HG03460 (cell line): Measurements from ENCODE around the gene KCNJ12.
"Not testable (repeated sequence)": the region's sequence is repeated elsewhere in the genome, so short reads cannot be mapped to it uniquely, and the experiment has no call there.

Experiments
- ATAC-seq: cut with Tn5 transposase; IDR thresholded peaks from one replicate; pipeline ENCODE4 v1.9.1; 2021; ENCODE audit not compliant: unreplicated experiment

KCNJ12 gene

GRCh38 chr17:21418446-21419298 lies 42.5 kb downstream of the KCNJ12 start:
- ATAC-seq: no peak

- no peak for ATAC-seq
Observed at GRCh38 chr17:21419299-21420239, 43.4 kb downstream of the KCNJ12 start.

- ATAC-seq: not testable (repeated sequence)
Observed at GRCh38 chr17:21420503-21421090, 44.4 kb downstream of the KCNJ12 start.

DNA sequence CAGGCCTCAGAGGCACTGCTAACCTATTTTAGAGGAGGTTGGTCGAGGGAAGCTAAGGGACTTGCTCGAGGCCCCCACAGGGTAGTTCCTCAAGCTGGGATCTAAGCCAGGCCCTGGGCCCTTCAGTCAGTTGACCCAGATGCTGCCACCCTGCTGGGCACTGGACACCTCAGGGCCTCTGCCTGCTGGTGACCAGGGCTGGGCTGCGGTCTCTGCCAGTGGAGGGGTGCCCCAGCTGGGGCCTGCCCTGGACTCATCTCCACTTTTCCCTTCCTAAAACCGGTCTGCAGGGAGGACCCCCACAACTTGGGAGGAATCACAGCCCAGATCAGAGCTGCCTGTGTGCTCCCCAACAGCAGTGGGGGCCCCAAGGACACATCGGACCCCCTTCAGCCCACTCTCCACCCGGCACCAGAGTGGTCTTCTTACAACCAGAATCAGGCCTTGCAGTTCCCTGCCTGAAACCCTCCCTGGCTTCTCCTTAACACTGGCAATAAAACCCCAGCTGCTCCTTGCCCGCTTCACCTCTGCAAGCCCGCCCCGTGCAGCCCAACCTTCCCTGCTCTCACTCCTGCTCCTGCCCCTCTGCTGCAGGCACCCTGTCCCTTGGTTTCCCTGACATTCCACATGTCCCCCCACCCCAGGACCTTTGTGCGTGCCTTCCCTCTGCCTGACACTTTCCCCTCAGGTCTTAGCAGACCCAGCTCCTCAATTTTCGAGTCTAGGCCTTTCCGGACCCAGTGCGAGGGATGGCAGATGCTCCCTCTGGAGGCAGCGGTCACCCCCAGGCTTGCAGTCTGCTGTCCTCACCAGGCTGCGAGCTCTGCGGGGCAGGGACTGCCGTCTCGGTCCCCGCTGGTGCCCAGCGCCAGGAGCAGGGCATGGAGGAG lies 45.5 kb downstream of the KCNJ12 start:
- ATAC-seq: not testable (repeated sequence)

DNA sequence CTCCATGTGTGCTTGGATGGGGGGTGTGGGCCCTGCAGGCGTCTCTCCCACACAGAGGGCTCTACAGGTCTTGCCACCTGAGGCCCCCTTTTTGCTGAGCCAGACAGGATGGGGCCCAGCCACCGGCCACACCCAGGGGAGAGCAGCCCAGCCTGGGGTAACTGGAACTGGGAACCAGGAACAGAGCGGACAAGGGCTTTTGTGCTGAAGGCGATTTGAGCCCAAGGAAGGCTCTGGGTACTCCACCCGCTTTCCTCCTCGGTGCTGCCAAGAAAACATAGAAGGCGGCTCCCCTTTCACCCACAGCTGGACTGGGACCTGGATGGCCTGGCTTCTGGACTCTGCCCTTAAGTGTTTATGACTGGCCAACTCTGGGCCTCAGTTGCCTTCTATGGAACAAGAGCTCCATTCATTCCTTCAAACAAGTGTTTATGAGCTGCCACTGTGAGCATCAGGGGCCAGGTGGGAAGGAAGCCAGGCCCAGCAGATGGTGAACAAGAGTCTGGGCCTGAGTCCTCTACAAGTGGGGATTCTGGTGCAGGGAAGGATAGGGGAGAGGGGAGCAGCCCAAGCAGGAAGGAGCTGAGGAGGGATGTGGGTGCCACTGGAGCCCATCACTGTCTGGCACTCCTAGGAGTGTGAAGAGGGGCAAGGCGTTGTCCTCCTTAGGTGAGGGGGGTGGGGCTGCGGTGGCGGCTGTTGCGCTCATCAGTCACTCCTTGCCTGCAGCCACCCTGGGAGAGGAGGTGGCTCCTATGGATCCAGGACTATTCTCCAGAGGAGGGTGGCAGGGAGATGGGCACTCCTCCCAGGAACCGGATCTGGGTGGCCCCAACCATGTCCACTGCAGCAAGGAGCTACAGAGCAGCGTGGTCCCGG lies 46.4 kb downstream of the KCNJ12 start:
- ATAC-seq: not testable (repeated sequence)

DNA sequence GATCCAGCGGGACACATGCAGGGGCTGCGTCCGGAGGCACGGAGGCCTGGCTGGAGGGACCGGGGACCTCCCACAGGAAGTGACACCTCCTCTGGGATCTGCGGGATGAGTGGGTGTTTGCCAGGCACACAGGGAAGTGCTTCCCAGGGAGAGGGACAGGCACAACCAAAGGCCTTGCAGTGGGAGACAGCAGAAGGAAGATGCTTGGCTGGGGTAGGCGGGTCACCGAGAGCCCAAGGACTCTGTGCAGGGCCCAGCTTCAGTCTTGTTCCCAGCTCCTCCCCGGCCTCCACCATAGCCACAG lies 47.0 kb downstream of the KCNJ12 start:
- ATAC-seq: not testable (repeated sequence)

DNA sequence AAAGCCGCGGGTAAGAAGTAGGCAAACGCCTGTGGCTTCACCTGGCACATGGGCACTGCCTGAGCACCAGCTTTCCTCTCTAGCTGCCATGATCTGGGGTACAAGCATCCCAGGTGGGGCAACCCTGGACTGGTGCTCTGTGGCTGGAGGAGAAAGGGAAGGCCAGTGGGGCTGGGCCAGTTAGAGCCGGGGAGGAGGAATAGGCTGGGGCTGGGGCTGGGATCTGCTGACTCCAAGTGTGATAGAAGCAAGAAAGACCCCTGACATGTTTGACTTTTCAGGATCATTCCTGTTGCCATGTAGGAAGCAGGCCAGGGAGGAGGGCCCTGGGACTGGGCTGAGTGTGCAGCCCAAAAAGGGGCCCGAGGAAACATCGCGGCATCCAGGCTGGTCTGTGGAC lies 48.5 kb downstream of the KCNJ12 start:
- ATAC-seq: not testable (repeated sequence)

DNA sequence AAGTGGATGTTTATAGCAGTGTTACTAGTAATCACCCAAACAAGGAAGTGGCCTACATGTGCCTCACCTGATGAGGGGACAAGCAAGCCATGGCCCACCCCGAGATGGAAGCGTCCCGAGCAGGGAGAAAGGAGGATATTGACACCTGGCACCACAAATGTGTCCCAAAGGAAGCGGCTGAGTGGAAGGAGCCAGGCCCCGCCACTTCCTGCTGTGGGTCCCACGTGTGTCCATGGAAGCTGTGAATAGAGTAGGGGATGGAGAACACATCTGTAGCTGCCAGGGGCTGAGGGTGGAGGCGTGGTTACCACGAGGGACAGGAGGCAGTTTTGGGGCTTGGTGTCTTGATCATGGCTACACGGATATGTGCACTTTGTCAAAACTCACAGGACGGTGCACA lies 49.2 kb downstream of the KCNJ12 start:
- no peak for ATAC-seq

DNA sequence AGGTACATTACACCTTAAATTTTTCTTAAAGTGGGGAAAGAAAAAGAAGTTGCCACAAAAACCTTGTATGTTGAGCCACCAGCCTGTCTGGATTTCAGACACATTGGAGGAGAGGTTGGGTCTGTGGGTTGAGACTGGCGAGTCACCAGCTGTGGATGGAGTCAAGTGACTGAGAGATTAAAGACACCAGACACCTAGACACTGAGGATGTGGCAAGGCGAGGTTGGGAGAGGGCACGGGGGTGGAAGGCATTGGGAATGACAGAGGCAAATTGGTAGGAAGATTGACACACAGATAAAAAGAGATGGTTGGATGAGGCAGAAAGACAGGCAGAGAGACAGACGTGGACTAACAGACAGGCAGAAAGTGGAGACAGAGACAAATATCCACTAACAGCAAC lies 49.6 kb downstream of the KCNJ12 start:
- ATAC-seq: no peak

DNA sequence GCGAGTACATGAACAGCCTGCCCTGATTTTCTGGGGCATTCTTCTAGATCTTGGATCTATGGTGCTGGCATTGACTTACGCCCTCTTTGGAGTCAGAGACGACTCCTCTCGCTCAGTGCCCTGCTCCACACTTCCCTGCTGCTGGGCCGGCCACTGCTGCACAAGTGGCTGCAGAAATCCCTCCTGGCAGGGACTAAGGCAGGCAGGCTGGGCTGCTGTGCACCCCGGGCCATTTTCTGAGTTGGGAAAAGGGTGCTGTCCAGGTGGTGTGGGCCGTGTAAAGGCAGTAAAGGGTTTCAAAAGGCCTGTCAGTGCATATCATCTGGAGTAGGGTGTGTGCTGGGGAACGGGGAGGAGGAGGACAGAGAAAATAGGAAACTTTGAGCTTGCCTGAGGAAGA lies 50.1 kb downstream of the KCNJ12 start:
- ATAC-seq: not testable (repeated sequence)

DNA sequence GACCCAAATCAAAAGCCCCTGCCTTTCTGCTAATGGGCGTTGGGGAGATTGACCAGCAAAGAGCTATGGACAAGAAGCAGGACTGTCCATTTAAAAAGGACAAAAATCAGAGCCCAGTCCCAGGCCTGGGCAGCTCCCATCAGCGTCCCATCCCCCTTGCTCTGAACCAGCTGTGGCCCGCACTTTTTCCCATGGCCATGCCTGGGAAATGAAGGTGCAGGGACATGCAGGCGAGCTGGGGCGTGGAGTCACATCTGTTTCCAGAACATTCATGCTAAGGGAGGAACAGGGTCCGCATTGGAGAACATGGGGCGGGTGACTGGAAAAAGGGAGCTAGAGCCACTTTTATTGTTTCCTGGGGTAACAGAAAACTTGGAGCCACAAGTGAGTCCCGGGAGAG lies 50.7 kb downstream of the KCNJ12 start:
- not testable (repeated sequence) for ATAC-seq

DNA sequence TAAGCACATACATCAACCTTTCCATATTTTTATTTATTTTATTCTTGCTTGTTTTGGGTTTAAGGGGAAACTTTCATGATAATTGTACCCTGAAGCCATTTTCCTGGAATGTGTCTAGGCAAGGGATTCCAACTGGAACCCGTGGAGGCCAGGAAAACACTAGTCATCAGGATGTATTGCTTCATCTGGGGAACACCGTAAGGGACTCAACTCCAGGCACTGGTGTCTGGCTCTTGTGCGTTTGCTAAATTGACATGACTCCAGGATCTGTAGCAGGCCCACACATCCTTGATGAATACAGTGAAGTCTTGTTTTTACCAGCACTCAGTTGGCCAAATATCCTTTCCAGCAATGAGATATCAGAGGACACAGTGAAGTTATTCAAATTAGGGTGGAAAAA lies 51.6 kb downstream of the KCNJ12 start:
- ATAC-seq: not testable (repeated sequence)

GRCh38 chr17:21428752-21429424 lies 52.7 kb downstream of the KCNJ12 start:
- ATAC-seq: not testable (repeated sequence)

DNA sequence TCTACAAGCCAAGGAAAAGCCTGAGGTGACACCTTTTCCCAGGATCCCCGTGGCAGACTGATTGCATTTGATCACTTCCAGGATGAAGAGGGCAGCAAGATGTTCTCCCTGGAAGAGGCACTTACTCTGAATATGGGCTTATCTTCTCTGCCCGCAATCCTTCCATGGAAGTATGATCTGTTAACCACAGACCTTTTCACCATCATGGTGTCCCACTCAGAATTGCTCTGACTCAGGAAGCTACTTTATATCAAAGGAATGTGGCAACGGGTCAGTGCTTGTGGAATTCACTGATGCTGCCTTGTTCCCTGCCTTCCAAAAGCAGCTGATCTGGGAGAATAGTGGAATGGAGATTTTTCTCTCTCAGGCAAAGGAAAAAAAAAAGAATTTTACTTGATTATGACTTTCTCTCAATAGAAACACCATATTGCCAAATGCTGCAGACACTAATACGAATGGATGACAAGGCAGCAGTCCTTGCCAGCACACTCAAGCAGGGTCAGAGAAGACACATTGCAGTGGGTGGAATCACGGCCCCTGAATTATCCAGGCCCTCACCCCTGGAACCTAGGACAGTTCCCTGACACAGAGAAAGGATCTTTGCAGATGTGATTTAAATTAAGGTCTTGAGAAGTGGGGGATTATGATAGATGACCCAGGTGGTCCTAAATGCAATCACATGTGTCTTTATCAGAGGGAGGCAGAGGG lies 53.9 kb downstream of the KCNJ12 start:
- not testable (repeated sequence) for ATAC-seq

GRCh38 chr17:21433971-21434370 lies 57.8 kb downstream of the KCNJ12 start:
- ATAC-seq: not testable (repeated sequence)

- ATAC-seq: not testable (repeated sequence)
Observed at GRCh38 chr17:21434976-21435375, 58.8 kb downstream of the KCNJ12 start.

DNA sequence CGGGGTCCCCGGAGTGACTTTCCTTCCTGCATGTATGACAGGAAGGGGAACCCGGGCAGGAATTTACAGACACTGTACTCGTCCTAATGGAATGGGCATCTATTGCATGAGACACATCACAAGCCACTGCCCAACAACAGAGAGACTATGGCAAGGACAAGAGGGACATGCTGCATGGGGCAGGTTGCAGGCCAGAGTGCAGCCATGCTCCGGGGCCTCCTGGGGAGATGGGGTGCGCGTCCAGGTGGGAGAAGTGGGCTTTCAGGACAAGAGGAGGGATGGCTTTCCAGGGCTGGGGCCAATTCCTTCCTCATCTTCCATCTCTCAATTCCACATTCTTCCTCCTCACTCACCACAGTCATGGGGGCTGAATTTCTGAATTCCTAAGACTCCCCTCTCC lies 60.3 kb downstream of the KCNJ12 start:
- not testable (repeated sequence) for ATAC-seq
